ENCODE results near the gene ARFGEF2.
"Not testable (repeated sequence)": the region's sequence is repeated elsewhere in the genome, so short reads cannot be mapped to it uniquely, and the experiment has no call there.

GRCh38 chr20:48934273-48934877 lies 12.9 kb downstream of the ARFGEF2 start:
- TF ChIP-seq GABPA (IDR thresholded peaks at IDR 0.05; ENCODE audit: borderline replicate concordance, insufficient read depth, low read length); HDAC2 (IDR thresholded peaks at IDR 0.05; ENCODE audit: borderline replicate concordance in 1 of 2, low read depth in 2 of 2, low read length in 2 of 2); TAF1 (IDR thresholded peaks at IDR 0.05; ENCODE audit: low read depth, low read length); RNF2 (IDR thresholded peaks at IDR 0.05; ENCODE audit: borderline replicate concordance, low read depth, low read length, missing control alignments, poor library complexity, severe bottlenecking); POLR2AphosphoS5 (IDR thresholded peaks at IDR 0.05; ENCODE audit: low read depth, low read length); TCF12 (IDR thresholded peaks at IDR 0.05; ENCODE audit: low read depth, low read length); EP300 (IDR thresholded peaks at IDR 0.05; ENCODE audit: borderline replicate concordance in 1 of 2, low read depth in 2 of 2, low read length in 2 of 2); POLR2A (IDR thresholded peaks at IDR 0.05; ENCODE audit: control extremely low read depth in 1 of 2, low read depth in 2 of 2, low read length in 2 of 2); MAX (IDR thresholded peaks at IDR 0.05); YY1 (IDR thresholded peaks at IDR 0.05; ENCODE audit: low read depth, low read length); EZH2 (IDR thresholded peaks at IDR 0.05; ENCODE audit: low read depth, low read length, severe bottlenecking); RFX5 (IDR thresholded peaks at IDR 0.05; ENCODE audit: borderline replicate concordance, low read depth, low read length): not testable (repeated sequence)
- TF ChIP-seq, protein P1, sequence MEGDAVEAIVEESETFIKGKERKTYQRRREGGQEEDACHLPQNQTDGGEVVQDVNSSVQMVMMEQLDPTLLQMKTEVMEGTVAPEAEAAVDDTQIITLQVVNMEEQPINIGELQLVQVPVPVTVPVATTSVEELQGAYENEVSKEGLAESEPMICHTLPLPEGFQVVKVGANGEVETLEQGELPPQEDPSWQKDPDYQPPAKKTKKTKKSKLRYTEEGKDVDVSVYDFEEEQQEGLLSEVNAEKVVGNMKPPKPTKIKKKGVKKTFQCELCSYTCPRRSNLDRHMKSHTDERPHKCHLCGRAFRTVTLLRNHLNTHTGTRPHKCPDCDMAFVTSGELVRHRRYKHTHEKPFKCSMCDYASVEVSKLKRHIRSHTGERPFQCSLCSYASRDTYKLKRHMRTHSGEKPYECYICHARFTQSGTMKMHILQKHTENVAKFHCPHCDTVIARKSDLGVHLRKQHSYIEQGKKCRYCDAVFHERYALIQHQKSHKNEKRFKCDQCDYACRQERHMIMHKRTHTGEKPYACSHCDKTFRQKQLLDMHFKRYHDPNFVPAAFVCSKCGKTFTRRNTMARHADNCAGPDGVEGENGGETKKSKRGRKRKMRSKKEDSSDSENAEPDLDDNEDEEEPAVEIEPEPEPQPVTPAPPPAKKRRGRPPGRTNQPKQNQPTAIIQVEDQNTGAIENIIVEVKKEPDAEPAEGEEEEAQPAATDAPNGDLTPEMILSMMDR (IDR thresholded peaks at IDR 0.05; ENCODE audit: control extremely low read depth in 1 of 3, insufficient read depth in 1 of 3, low read depth in 1 of 3, low read length in 3 of 3) = not testable (repeated sequence)

All from H1 (cell line).